Measurements from ENCODE around the gene C12orf42.

Gene C12orf42

GRCh38 chr12:103369929-103370328 lies 125.8 kb downstream of the C12orf42 start:
- DNase-seq (ENCODE audit: insufficient read length) (no peak), FAIRE-seq (peak; percentile 88)

GRCh38 chr12:103368167-103368566 lies 127.6 kb downstream of the C12orf42 start:
- DNase-seq (ENCODE audit: insufficient read length) (no peak), FAIRE-seq (no peak)
- no peak for TF ChIP-seq TAF1 (IDR thresholded peaks at IDR 0.05; ENCODE audit: borderline replicate concordance, low read depth, low read length)
- TF ChIP-seq POLR2AphosphoS5 (IDR thresholded peaks at IDR 0.05; ENCODE audit: low read depth, low read length) = no peak
- no peak for TF ChIP-seq POLR2A (IDR thresholded peaks at IDR 0.05; ENCODE audit: low read depth, low read length)

More at GRCh38 chr12:103369929-103370328, 125.8 kb downstream of the C12orf42 start:
- TF ChIP-seq POLR2A (IDR thresholded peaks at IDR 0.05; ENCODE audit: low read depth, low read length) (no peak), TAF1 (IDR thresholded peaks at IDR 0.05; ENCODE audit: borderline replicate concordance, low read depth, low read length) (no peak), POLR2AphosphoS5 (IDR thresholded peaks at IDR 0.05; ENCODE audit: low read depth, low read length) (no peak)

GRCh38 chr12:103354403-103354802 lies 141.4 kb downstream of the C12orf42 start:
- DNase-seq (ENCODE audit: insufficient read length) = no peak
- TF ChIP-seq TAF1 (IDR thresholded peaks at IDR 0.05; ENCODE audit: borderline replicate concordance, low read depth, low read length) (no peak), POLR2AphosphoS5 (IDR thresholded peaks at IDR 0.05; ENCODE audit: low read depth, low read length) (no peak), POLR2A (IDR thresholded peaks at IDR 0.05; ENCODE audit: low read depth, low read length) (no peak)
- FAIRE-seq = no peak

GRCh38 chr12:103353913-103354312 lies 141.9 kb downstream of the C12orf42 start:
- no peak for DNase-seq (ENCODE audit: insufficient read length)
- TF ChIP-seq POLR2A (IDR thresholded peaks at IDR 0.05; ENCODE audit: low read depth, low read length) = no peak
- no peak for TF ChIP-seq TAF1 (IDR thresholded peaks at IDR 0.05; ENCODE audit: borderline replicate concordance, low read depth, low read length)
- no peak for TF ChIP-seq POLR2AphosphoS5 (IDR thresholded peaks at IDR 0.05; ENCODE audit: low read depth, low read length)
- FAIRE-seq = no peak

- FAIRE-seq (no peak), DNase-seq (ENCODE audit: insufficient read length) (no peak)
- TF ChIP-seq TAF1 (IDR thresholded peaks at IDR 0.05; ENCODE audit: borderline replicate concordance, low read depth, low read length) = no peak
Measured at GRCh38 chr12:103350116-103350515, 145.7 kb downstream of the C12orf42 start.

- TF ChIP-seq POLR2AphosphoS5 (IDR thresholded peaks at IDR 0.05; ENCODE audit: low read depth, low read length) (no peak), POLR2A (IDR thresholded peaks at IDR 0.05; ENCODE audit: low read depth, low read length) (no peak), TAF1 (IDR thresholded peaks at IDR 0.05; ENCODE audit: borderline replicate concordance, low read depth, low read length) (no peak)
- FAIRE-seq (no peak), DNase-seq (ENCODE audit: insufficient read length) (no peak)
Measured at GRCh38 chr12:103348935-103349334, 146.8 kb downstream of the C12orf42 start.

- no peak for DNase-seq (ENCODE audit: insufficient read length)
- no peak for FAIRE-seq
- no peak for TF ChIP-seq POLR2AphosphoS5 (IDR thresholded peaks at IDR 0.05; ENCODE audit: low read depth, low read length)
- TF ChIP-seq POLR2A (IDR thresholded peaks at IDR 0.05; ENCODE audit: low read depth, low read length) = no peak
- no peak for TF ChIP-seq TAF1 (IDR thresholded peaks at IDR 0.05; ENCODE audit: borderline replicate concordance, low read depth, low read length)
Measured at GRCh38 chr12:103336940-103337339, 158.8 kb downstream of the C12orf42 start.

- no peak for FAIRE-seq
- TF ChIP-seq POLR2AphosphoS5 (IDR thresholded peaks at IDR 0.05; ENCODE audit: low read depth, low read length) = no peak
- no peak for TF ChIP-seq TAF1 (IDR thresholded peaks at IDR 0.05; ENCODE audit: borderline replicate concordance, low read depth, low read length)
- no peak for TF ChIP-seq POLR2A (IDR thresholded peaks at IDR 0.05; ENCODE audit: low read depth, low read length)
- no peak for DNase-seq (ENCODE audit: insufficient read length)
Measured at GRCh38 chr12:103334466-103334865, 161.3 kb downstream of the C12orf42 start.

GRCh38 chr12:103333676-103334075 lies 162.1 kb downstream of the C12orf42 start:
- TF ChIP-seq POLR2A (IDR thresholded peaks at IDR 0.05; ENCODE audit: low read depth, low read length) (no peak), TAF1 (IDR thresholded peaks at IDR 0.05; ENCODE audit: borderline replicate concordance, low read depth, low read length) (no peak), POLR2AphosphoS5 (IDR thresholded peaks at IDR 0.05; ENCODE audit: low read depth, low read length) (no peak)
- DNase-seq (ENCODE audit: insufficient read length) (no peak), FAIRE-seq (no peak)

- DNase-seq (ENCODE audit: insufficient read length) = no peak
- FAIRE-seq = no peak
- TF ChIP-seq POLR2A (IDR thresholded peaks at IDR 0.05; ENCODE audit: low read depth, low read length) = no peak
- no peak for TF ChIP-seq TAF1 (IDR thresholded peaks at IDR 0.05; ENCODE audit: borderline replicate concordance, low read depth, low read length)
- no peak for TF ChIP-seq POLR2AphosphoS5 (IDR thresholded peaks at IDR 0.05; ENCODE audit: low read depth, low read length)
Measured at GRCh38 chr12:103331643-103332042, 164.1 kb downstream of the C12orf42 start.

- no peak for TF ChIP-seq POLR2A (IDR thresholded peaks at IDR 0.05; ENCODE audit: low read depth, low read length)
- no peak for TF ChIP-seq POLR2AphosphoS5 (IDR thresholded peaks at IDR 0.05; ENCODE audit: low read depth, low read length)
- no peak for TF ChIP-seq TAF1 (IDR thresholded peaks at IDR 0.05; ENCODE audit: borderline replicate concordance, low read depth, low read length)
- FAIRE-seq (no peak), DNase-seq (ENCODE audit: insufficient read length) (no peak)
Measured at GRCh38 chr12:103330672-103331071, 165.1 kb downstream of the C12orf42 start.

- TF ChIP-seq POLR2A (IDR thresholded peaks at IDR 0.05; ENCODE audit: low read depth, low read length) (no peak), POLR2AphosphoS5 (IDR thresholded peaks at IDR 0.05; ENCODE audit: low read depth, low read length) (no peak), TAF1 (IDR thresholded peaks at IDR 0.05; ENCODE audit: borderline replicate concordance, low read depth, low read length) (no peak)
- FAIRE-seq (no peak), DNase-seq (ENCODE audit: insufficient read length) (no peak)
Measured at GRCh38 chr12:103327676-103328075, 168.1 kb downstream of the C12orf42 start.

GRCh38 chr12:103326190-103326589 lies 169.6 kb downstream of the C12orf42 start:
- FAIRE-seq (no peak), DNase-seq (ENCODE audit: insufficient read length) (no peak)
- TF ChIP-seq POLR2A (IDR thresholded peaks at IDR 0.05; ENCODE audit: low read depth, low read length) (no peak), TAF1 (IDR thresholded peaks at IDR 0.05; ENCODE audit: borderline replicate concordance, low read depth, low read length) (no peak), POLR2AphosphoS5 (IDR thresholded peaks at IDR 0.05; ENCODE audit: low read depth, low read length) (no peak)
